ENCODE measurements around the gene PRSS2.

PRSS2 gene

GRCh38 chr7:142784096-142784495 lies 13.3 kb downstream of the PRSS2 start:
- TF ChIP-seq, protein P1, sequence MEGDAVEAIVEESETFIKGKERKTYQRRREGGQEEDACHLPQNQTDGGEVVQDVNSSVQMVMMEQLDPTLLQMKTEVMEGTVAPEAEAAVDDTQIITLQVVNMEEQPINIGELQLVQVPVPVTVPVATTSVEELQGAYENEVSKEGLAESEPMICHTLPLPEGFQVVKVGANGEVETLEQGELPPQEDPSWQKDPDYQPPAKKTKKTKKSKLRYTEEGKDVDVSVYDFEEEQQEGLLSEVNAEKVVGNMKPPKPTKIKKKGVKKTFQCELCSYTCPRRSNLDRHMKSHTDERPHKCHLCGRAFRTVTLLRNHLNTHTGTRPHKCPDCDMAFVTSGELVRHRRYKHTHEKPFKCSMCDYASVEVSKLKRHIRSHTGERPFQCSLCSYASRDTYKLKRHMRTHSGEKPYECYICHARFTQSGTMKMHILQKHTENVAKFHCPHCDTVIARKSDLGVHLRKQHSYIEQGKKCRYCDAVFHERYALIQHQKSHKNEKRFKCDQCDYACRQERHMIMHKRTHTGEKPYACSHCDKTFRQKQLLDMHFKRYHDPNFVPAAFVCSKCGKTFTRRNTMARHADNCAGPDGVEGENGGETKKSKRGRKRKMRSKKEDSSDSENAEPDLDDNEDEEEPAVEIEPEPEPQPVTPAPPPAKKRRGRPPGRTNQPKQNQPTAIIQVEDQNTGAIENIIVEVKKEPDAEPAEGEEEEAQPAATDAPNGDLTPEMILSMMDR (IDR thresholded peaks at IDR 0.05; ENCODE audit: low read depth, low read length): peak; percentile 2; the same call in 1 of the 2 replicates
- no peak for DNase-seq (ENCODE audit: extremely low read depth, low read depth)

DNA sequence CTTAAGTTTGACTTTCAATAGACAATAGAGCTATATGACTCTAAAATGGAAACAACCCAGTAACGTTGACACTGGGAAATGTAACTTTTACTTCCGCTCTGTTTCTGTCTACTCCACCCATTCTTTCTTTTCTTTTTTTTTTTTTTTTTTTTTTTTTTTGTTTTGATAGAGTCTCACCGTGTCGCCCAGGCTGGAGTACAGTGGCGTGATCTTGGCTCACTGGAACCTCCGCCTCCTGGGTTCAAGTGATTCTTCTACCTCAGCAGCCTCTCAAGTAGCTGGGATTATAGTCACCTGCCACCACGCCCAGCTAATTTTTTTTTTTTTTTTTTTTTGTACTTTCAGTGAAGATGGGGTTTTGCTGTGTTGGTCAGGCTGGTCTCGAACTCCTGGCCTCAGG lies 13.9 kb downstream of the PRSS2 start:
- DNase-seq (ENCODE audit: extremely low read depth, low read depth): no peak
- TF ChIP-seq, protein P1 (IDR thresholded peaks at IDR 0.05; ENCODE audit: low read depth, low read length): no peak

GRCh38 chr7:142785841-142786250 lies 15.1 kb downstream of the PRSS2 start:
- DNase-seq (ENCODE audit: extremely low read depth, low read depth): no peak
- TF ChIP-seq, protein P1 (IDR thresholded peaks at IDR 0.05; ENCODE audit: low read depth, low read length): no peak

- no peak for DNase-seq (ENCODE audit: extremely low read depth, low read depth)
- TF ChIP-seq, protein P1 (IDR thresholded peaks at IDR 0.05; ENCODE audit: low read depth, low read length): no peak
These were observed 16.4 kb downstream of the PRSS2 start for GRCh38 chr7:142787034-142787768.

GRCh38 chr7:142787783-142788182 lies 17.0 kb downstream of the PRSS2 start:
- TF ChIP-seq, protein P1 (IDR thresholded peaks at IDR 0.05; ENCODE audit: low read depth, low read length): no peak
- no peak for DNase-seq (ENCODE audit: extremely low read depth, low read depth)

GRCh38 chr7:142788303-142789289 lies 17.8 kb downstream of the PRSS2 start:
- TF ChIP-seq, protein P1 (IDR thresholded peaks at IDR 0.05; ENCODE audit: low read depth, low read length): no peak

DNA sequence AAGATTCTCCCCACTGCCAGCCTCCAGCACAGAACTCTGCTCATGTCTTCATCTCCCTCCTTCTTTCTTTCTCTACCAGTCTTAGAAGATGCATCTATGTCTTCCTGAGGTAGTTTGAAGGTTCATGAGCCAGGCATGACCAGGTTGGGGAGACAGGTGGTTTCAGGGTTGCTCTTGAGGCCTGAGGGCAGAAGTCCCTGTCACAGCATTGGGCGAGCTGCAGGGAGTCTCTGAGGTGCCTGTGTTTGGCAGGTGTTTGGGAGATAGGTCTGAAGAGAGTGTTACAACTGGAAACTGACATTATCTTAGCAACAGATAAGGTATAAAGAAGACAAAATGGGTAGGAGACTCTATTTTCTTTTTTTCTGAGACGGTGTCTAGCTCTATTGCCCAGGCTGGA lies 18.7 kb downstream of the PRSS2 start:
- no peak for DNase-seq (ENCODE audit: extremely low read depth, low read depth)
- TF ChIP-seq, protein P1 (IDR thresholded peaks at IDR 0.05; ENCODE audit: low read depth, low read length): no peak

More at GRCh38 chr7:142788303-142789289, 17.8 kb downstream of the PRSS2 start:
- no peak for DNase-seq (ENCODE audit: extremely low read depth, low read depth)

All from AG09319 (cell line).